PC-3 (cell line): ENCODE results near the gene PLA2G3. TPM values are rescaled to one million over a fixed set of nuclear protein-coding genes. Genes with fewer than 3 reads are reported as not detected.

Experiments used
- ATAC-seq: fragments of 200-7000 bp; cut with Tn5 transposase; 2 replicates; pipeline ENCODE4 v1.9.1; 2020; ENCODE audit warnings: mild to moderate bottlenecking, moderate library complexity
- BruUV-seq: library from RNA; stranded (reverse); fragments of 400-500 nt; replicated peaks from 2 replicates; lab custom pipeline; 2021; lab: Mats Ljungman, UMichigan
- CTCF ChIA-PET: fragments of 300-600 bp; sonication (Branson Sonifier 250); formaldehyde crosslinking; loops from one replicate; lab custom pipeline; 2022; ENCODE audit warnings: antibody characterized with exemption; lab: Charles Lee
- POLR2A ChIA-PET: fragments of 300-600 bp; sonication (Branson Sonifier 250); formaldehyde crosslinking; loops from one replicate; lab custom pipeline; 2022; ENCODE audit warnings: antibody characterized with exemption; ENCODE audit not compliant: unreplicated experiment; lab: Charles Lee
- DNase-seq: peaks from one replicate; pipeline ENCODE4 v3.0.0-alpha.2; 2015
- H2AFZ ChIP-seq: fragments of 300-600 bp; sonication (generic); 2 replicates; pipeline ENCODE4 v1.6.0; 2016; ENCODE audit warnings: antibody characterized with exemption, low read length
- H3F3A ChIP-seq: fragments of 300-600 bp; sonication (generic); one replicate; pipeline ENCODE4 v1.6.0; 2017; ENCODE audit warnings: antibody characterized with exemption, low read length, control low read depth, mild to moderate bottlenecking; ENCODE audit not compliant: unreplicated experiment
- H3K27ac ChIP-seq: fragments of 300-600 bp; sonication (generic); 2 replicates; pipeline ENCODE4 v1.5.1; 2016; ENCODE audit warnings: mild to moderate bottlenecking, low read length
- H3K27me3 ChIP-seq: fragments of 300-600 bp; sonication (generic); 2 replicates; pipeline ENCODE4 v1.6.1; 2016; ENCODE audit warnings: low read length, mixed read lengths
- H3K36me3 ChIP-seq: fragments of 300-600 bp; sonication (generic); 2 replicates; pipeline ENCODE4 v1.6.1; 2016; ENCODE audit warnings: low read depth, mixed run types, low read length, mixed read lengths
- H3K4me1 ChIP-seq: fragments of 300-600 bp; sonication (generic); 2 replicates; pipeline ENCODE4 v1.5.1; 2016; ENCODE audit warnings: low read length; ENCODE audit not compliant: insufficient read depth
- H3K4me2 ChIP-seq: fragments of 300-600 bp; sonication (generic); 2 replicates; pipeline ENCODE4 v1.6.0; 2016; ENCODE audit warnings: low read length
- H3K4me3 ChIP-seq: fragments of 300-600 bp; sonication (generic); 2 replicates; pipeline ENCODE4 v1.5.1; 2016; ENCODE audit warnings: mild to moderate bottlenecking, low read length, mixed read lengths
- H3K79me2 ChIP-seq: fragments of 300-600 bp; sonication (generic); 2 replicates; pipeline ENCODE4 v1.6.1; 2017; ENCODE audit warnings: low read length, mixed read lengths
- H3K9ac ChIP-seq: fragments of 300-600 bp; sonication (generic); 2 replicates; pipeline ENCODE4 v1.6.0; 2016; ENCODE audit warnings: mild to moderate bottlenecking, low read length
- H3K9me2 ChIP-seq: fragments of 300-600 bp; sonication (generic); replicated peaks from 2 replicates; pipeline ENCODE4 v1.6.1; 2016; ENCODE audit warnings: mixed run types, low read length, mixed read lengths
- H3K9me3 ChIP-seq: fragments of 300-600 bp; sonication (generic); 2 replicates; pipeline ENCODE4 v1.6.1; 2016; ENCODE audit warnings: low read length, mixed read lengths
- H4K20me1 ChIP-seq: fragments of 300-600 bp; sonication (generic); 2 replicates; pipeline ENCODE4 v1.6.1; 2016; ENCODE audit warnings: low read length, mixed read lengths
- CTCF ChIP-seq: fragments of 300-600 bp; sonication (generic); conservative IDR thresholded peaks from 2 replicates; pipeline ENCODE4 v1.5.1; 2017; ENCODE audit warnings: antibody characterized with exemption, low read depth, mild to moderate bottlenecking, low read length
- EZH2 ChIP-seq: fragments of 300-600 bp; sonication (generic); IDR thresholded peaks from one replicate; pipeline ENCODE4 v1.6.1; 2017; ENCODE audit warnings: antibody characterized with exemption, mild to moderate bottlenecking, low read length; ENCODE audit not compliant: unreplicated experiment
- EZH2phosphoT487 ChIP-seq: fragments of 300-600 bp; sonication (generic); IDR thresholded peaks from 2 replicates; pipeline ENCODE4 v1.6.1; 2018; ENCODE audit warnings: mild to moderate bottlenecking, antibody characterized with exemption, low read length, borderline replicate concordance
- intact Hi-C: fragments of 100-400 bp; cut with micrococcal nuclease; formaldehyde crosslinking; loops from 2 replicates; pipeline ENCODE4 v1.9.0; 2023
- total RNA-seq: library from RNA; depleted of rRNA; stranded (reverse); fragments of >200 nt; gene quantifications from 2 replicates; pipeline ENCODE4 v1.2.3, GENCODE V29; 2014

The PLA2G3 gene
- total RNA-seq, 1 experiment from 2014 or later, result not detected

- H3K4me1 ChIP-seq, result 0 out of 2 replicates have a peak, but pooled peaks cover 4% of the 10 kb centered on the region
- H3K27ac ChIP-seq, result no peak overlapping the region
- no peak for TF ChIP-seq CTCF
- TF ChIP-seq EZH2, result no peak
- TF ChIP-seq EZH2phosphoT487, result no peak
- no TSS peak for BruUV-seq
- ChIA-PET POLR2A (no interaction called here), CTCF (no interaction called here)
- H3K36me3 ChIP-seq, result no peaks in the 10 kb centered on the region
- DNase-seq (no peak), ATAC-seq (no peak)
- no peaks in the 10 kb centered on the region for H3F3A ChIP-seq
- no peaks in the 10 kb centered on the region for H3K79me2 ChIP-seq
- H3K27me3 ChIP-seq, result no peaks in the 10 kb centered on the region
- H4K20me1 ChIP-seq, result no peaks in the 10 kb centered on the region
- H3K9me2 ChIP-seq, result no peaks in the 10 kb centered on the region
- intact Hi-C loops, result no loop called here
- H3K9ac ChIP-seq, result no peak overlapping the region
- H3K9me3 ChIP-seq, result no peaks in the 10 kb centered on the region
- H2AFZ ChIP-seq, result no peak overlapping the region
- no peak overlapping the region for H3K4me3 ChIP-seq
- H3K4me2 ChIP-seq, result no peak overlapping the region
Measured at GRCh38 chr22:31125521-31126117, 14.7 kb downstream of the PLA2G3 start.

- ATAC-seq (no peak), DNase-seq (no peak)
- intact Hi-C loops, result no loop called here
- ChIA-PET CTCF (interaction anchor here (0.8 kb wide), 1 partner anchor 18 kb away, joined by 4 read pairs; the partner anchor contains the start of gene SELENOM), POLR2A (no interaction called here)
- Histone ChIP-seq H3K9ac (no peak overlapping the region), H3K36me3 (no peaks in the 10 kb centered on the region), H3K9me2 (no peaks in the 10 kb centered on the region), H3K4me3 (no peak overlapping the region), H2AFZ (no peak overlapping the region), H4K20me1 (no peaks in the 10 kb centered on the region), H3K4me1 (0 out of 2 replicates have a peak, but pooled peaks cover 4% of the 10 kb centered on the region), H3K9me3 (no peaks in the 10 kb centered on the region), H3F3A (no peaks in the 10 kb centered on the region), H3K4me2 (no peak overlapping the region), H3K27me3 (no peaks in the 10 kb centered on the region), H3K27ac (no peak overlapping the region), H3K79me2 (no peaks in the 10 kb centered on the region)
- BruUV-seq, result no TSS peak
- TF ChIP-seq EZH2phosphoT487 (no peak), CTCF (no peak), EZH2 (no peak)
Measured at GRCh38 chr22:31124811-31125465, 15.4 kb downstream of the PLA2G3 start.

GRCh38 chr22:31124290-31124689 is 16.0 kb downstream of the PLA2G3 start:
- CTCF ChIA-PET, result interaction anchor here (0.8 kb wide), 1 partner anchor 17 kb away, joined by 4 read pairs; the partner anchor contains the start of gene SELENOM
- no peak for DNase-seq

More at GRCh38 chr22:31124290-31124689, 16.0 kb downstream of the PLA2G3 start:
- POLR2A ChIA-PET, result no interaction called here
- H3K4me1 ChIP-seq, result 0 out of 2 replicates have a peak, but pooled peaks cover 4% of the 10 kb centered on the region
- no peaks in the 10 kb centered on the region for H3K79me2 ChIP-seq
- no peak overlapping the region for H2AFZ ChIP-seq
- H3F3A ChIP-seq, result no peaks in the 10 kb centered on the region
- H3K27ac ChIP-seq, result no peak overlapping the region
- no peak for ATAC-seq
- H3K36me3 ChIP-seq, result no peaks in the 10 kb centered on the region
- H3K27me3 ChIP-seq, result no peaks in the 10 kb centered on the region
- no TSS peak for BruUV-seq
- TF ChIP-seq CTCF (no peak), EZH2phosphoT487 (no peak), EZH2 (no peak)
- no peaks in the 10 kb centered on the region for H4K20me1 ChIP-seq
- H3K4me2 ChIP-seq, result no peak overlapping the region
- H3K9me3 ChIP-seq, result no peaks in the 10 kb centered on the region
- H3K9me2 ChIP-seq, result no peaks in the 10 kb centered on the region
- no peak overlapping the region for H3K9ac ChIP-seq
- no peak overlapping the region for H3K4me3 ChIP-seq
- intact Hi-C loops, result no loop called here
